Naive thymus-derived CD8-positive, alpha-beta T cell (primary cell): Measurements from ENCODE around the gene CDS2. TPM values are rescaled to one million over a fixed set of nuclear protein-coding genes. Genes with fewer than 3 reads are reported as not detected.

ENCODE experiments used
- ATAC-seq, 2 donors: fragments of 150-1000 bp; cut with Tn5 transposase in 1 of 2; sonication (Bioruptor Pico), chemical (Tn5 transposase) in 1 of 2; 1 replicate in 1 of 2; 2 replicates in 1 of 2; pipeline ENCODE4 v1.10.0; 2021; ENCODE audit warnings: mild to moderate bottlenecking in 2 of 2, moderate library complexity in 2 of 2
- POLR2A ChIA-PET: fragments of 350-600 bp; sonication (Branson Sonifier 250); formaldehyde crosslinking; loops from one replicate; lab custom pipeline; 2021; ENCODE audit warnings: antibody characterized with exemption; lab: Charles Lee
- DNase-seq, 10 donors: peaks; one replicate each; pipeline versions ENCODE4 v3.0.0 to v3.0.0-alpha.2; 2020 to 2022
- H3K27ac Mint-ChIP-seq, 10 donors: one replicate each; pipeline ENCODE4 v1.8.0; 2020 to 2022; ENCODE audit warnings: mild to moderate bottlenecking in 10 of 10, mixed read lengths in 10 of 10, moderate library complexity in 4 of 10, inconsistent platforms in 1 of 10
- H3K27me3 Mint-ChIP-seq, 5 donors: one replicate each; pipeline ENCODE4 v1.8.0; 2021 to 2022; ENCODE audit warnings: mixed read lengths in 5 of 5
- H3K36me3 Mint-ChIP-seq, 3 donors: one replicate each; pipeline ENCODE4 v1.8.0; 2020 to 2022; ENCODE audit warnings: mixed read lengths in 3 of 3, mild to moderate bottlenecking in 2 of 3, inconsistent platforms in 1 of 3
- H3K4me1 Mint-ChIP-seq, 4 donors: one replicate each; pipeline ENCODE4 v1.8.0; 2021 to 2022; ENCODE audit warnings: mixed read lengths in 4 of 4
- H3K4me3 Mint-ChIP-seq, 10 donors: one replicate each; pipeline ENCODE4 v1.8.0; 2020 to 2022; ENCODE audit warnings: mild to moderate bottlenecking in 10 of 10, mixed read lengths in 10 of 10, moderate library complexity in 6 of 10, inconsistent platforms in 1 of 10
- H3K9me3 Mint-ChIP-seq, 9 donors: one replicate each; pipeline ENCODE4 v1.8.0; 2020 to 2022; ENCODE audit warnings: mixed read lengths in 9 of 9, mild to moderate bottlenecking in 3 of 9, inconsistent platforms in 1 of 9, moderate library complexity in 1 of 9
- polyA plus RNA-seq, 3 donors: library from polyadenylated mRNA; unstranded; fragments of 300-500 nt; fragmentation: Illumina TruSeq; gene quantifications; one replicate each; pipeline ENCODE4 v1.2.3, GENCODE V29; 2021
- total RNA-seq, 8 experiments: library from RNA in 2 of 8; stranded (reverse) in 2 of 8; gene quantifications; one replicate each; pipeline ENCODE4 v1.2.3 and lab custom pipeline; 2021 to 2026

The CDS2 gene
- total RNA-seq (10 to 100 TPM; 56.8 to 60.7 TPM), polyA plus RNA-seq (10 to 100 TPM; 32.3 to 47.3 (median 39.7) TPM), total RNA-seq (lab: John Stamatoyannopoulos, UW) (80.7 to 176 (median 133) reads per million in 6 experiments)

DNA sequence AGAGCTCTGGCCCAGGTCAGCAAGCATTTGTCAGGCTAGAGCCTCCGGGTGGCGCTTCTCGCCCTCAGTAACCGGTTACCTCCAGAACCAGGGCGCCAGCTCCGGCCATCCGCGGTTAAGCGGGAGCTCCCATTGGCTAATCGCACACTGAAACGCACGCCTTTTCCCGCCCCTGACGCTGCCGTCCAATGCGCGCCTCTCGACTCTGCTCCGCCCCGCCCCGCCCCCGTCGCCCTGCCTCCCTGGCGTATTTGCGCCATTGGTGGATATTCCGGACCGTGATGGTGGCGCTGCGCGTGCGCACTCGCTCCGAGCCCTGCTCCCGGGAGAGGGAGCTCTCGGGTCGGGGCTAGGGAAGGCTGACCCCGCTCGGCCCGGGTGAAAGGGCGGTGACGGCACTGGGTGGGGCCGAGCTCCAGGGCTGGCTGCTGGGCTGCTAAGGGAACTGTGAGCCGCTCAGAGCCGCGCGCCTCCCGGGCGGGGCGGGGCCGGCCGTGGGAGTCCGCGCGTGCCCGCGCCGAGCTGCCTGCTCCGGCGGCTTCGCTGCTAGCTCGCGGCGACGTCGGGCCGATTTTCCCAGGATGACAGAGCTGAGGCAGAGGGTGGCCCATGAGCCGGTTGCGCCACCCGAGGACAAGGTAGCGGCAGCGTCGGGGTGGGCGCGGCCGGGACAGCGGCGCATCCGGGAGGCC lies at the start of gene CDS2:
Gene CDS2 (plus strand): TSS at position 497 of the 692 bp plus-strand sequence. CDS start 85 bp downstream, at position 582.
- H3K27ac Mint-ChIP-seq = peak within 1 kb of the TSS; percentile 58 to 99 (median 98)
- peaks cover 0 to 23% (median 0%) of the 10 kb centered on the region in 3 donors for H3K36me3 Mint-ChIP-seq
- H3K4me1 Mint-ChIP-seq = peaks cover 20 to 48% (median 37%) of the 10 kb centered on the region in 4 donors
- DNase-seq (peak; percentile 96 to 100 (median 100)), ATAC-seq (peak; percentile 83 to 85)
- POLR2A ChIA-PET = interaction anchor here (0.7 to 2.7 kb wide), 15 partner anchors 10 to 1359 kb away, joined by 3 to 27 read pairs (median 4); partner anchors contain the start of gene ADISSP
- no peaks in the 10 kb centered on the region for H3K9me3 Mint-ChIP-seq
- no peaks in the 10 kb centered on the region for H3K27me3 Mint-ChIP-seq
- peak within 1 kb of the TSS; percentile 87 to 99 (median 94) for H3K4me3 Mint-ChIP-seq

DNA sequence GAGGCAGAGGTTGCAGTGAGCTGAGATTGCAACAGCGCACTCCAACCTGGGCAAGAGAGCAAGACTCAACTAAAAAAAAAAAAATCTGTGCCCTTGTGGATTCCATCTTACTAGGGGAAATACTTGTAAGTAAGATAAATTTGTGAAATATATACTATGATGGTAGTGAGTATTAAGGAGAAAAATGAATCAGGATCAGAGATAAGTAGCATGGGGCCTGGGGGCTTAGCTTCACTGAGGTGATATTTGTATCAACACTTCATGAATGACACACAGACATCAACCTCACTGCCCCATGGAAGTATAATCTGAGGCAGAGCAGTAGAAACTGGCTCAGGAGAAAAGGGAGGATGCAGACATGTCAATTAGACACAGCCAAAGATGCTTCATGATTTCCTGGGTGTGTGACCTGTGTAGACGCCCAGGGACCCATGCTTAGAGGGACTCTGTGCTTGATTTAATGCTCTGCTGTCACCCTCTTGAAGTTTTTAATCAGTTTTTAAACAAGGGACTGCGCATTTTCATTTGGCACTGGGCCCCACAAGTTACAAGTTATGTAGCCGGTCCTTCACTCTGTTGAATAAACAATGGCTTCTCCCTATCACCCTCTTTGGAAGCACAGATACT lies 48.9 kb upstream of the CDS2 start:
- peaks cover 3 to 47% (median 24%) of the 10 kb centered on the region in 4 donors for H3K4me1 Mint-ChIP-seq
- peak in 1 of 10 donors; percentile 7 for DNase-seq
- peak overlapping the region; percentile 70 to 93 (median 84) for H3K4me3 Mint-ChIP-seq
- H3K36me3 Mint-ChIP-seq = no peaks in the 10 kb centered on the region
- H3K27me3 Mint-ChIP-seq = no peaks in the 10 kb centered on the region
- ATAC-seq = peak; percentile 51 to 55
- no peaks in the 10 kb centered on the region for H3K9me3 Mint-ChIP-seq
- H3K27ac Mint-ChIP-seq = peak overlapping the region; percentile 93 to 100 (median 98)
- POLR2A ChIA-PET = interaction anchor here (0.6 to 1.5 kb wide), 3 partner anchors 42 to 312 kb away, joined by 3 to 4 read pairs (median 4); partner anchors contain the start of gene PCNA

DNA sequence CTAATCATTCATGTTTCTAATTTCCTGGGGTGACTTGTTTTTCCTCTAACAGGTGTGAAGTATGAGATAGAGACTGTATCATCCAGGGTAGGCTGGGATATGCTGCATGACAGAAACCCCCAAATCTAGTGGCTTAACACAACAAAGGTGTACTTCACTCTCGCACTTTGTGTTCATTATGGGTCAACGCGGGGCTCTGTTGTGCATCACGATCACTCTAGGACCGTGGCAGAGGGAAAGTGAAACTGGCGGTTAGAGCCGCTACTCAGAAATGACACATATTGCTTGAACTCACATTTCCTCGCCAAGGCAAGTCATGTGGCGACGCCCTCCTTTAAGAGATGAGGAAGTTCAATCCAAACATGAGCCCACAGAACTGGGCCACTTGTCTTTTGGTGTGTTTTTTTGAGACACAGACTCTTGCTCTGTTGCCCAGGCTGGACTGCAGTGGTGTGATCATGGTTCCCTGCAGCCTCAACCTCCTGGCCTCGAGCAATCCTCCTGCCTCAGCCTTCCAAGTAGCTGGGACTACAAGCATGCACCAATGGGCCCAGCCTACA lies 48.3 kb upstream of the CDS2 start:
- POLR2A ChIA-PET = interaction anchor here (0.8 to 1.5 kb wide), 3 partner anchors 22 to 101 kb away, joined by 3 to 4 read pairs (median 4); partner anchors contain the start of gene PCNA
- H3K27me3 Mint-ChIP-seq = no peaks in the 10 kb centered on the region
- H3K27ac Mint-ChIP-seq = peak overlapping the region; percentile 93 to 100 (median 98)

DNA sequence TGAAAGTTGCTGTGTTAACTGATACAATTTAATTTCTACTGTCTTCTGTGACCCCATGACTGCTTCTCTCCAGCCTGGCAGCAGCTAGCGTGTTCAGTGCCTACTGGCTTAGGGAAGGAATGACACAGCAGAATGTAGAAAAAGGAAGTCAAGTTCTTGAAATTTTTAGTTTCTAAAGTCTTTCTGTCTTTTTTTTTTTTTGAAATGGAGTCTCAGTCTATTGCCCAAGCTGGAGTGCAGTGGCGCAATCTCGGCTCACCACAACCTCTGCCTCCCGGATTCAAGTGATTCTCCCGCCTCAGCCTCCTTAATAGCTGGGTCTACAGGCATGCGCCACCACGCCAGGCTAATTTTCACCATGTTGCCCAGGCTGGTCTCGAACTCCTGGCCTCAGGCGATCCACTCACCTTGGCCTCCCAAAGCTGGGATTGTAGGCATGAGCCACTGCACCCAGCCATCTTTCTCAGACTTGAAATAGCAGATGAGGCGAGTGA lies 46.4 kb upstream of the CDS2 start:
- POLR2A ChIA-PET = interaction anchor here (1.0 to 1.3 kb wide), 2 partner anchors 8 to 24 kb away, joined by 3 to 5 read pairs; no protein-coding TSS in a partner anchor
- no peak for DNase-seq
- no peaks in the 10 kb centered on the region for H3K9me3 Mint-ChIP-seq
- no peak for ATAC-seq
- peak overlapping the region in 5 of 10 donors; percentile 9 to 100 (median 68) for H3K27ac Mint-ChIP-seq
- no peaks in the 10 kb centered on the region for H3K27me3 Mint-ChIP-seq
- H3K4me1 Mint-ChIP-seq = peaks cover 3 to 45% (median 24%) of the 10 kb centered on the region in 4 donors
- peak overlapping the region in 2 of 10 donors; percentile 14 to 37 for H3K4me3 Mint-ChIP-seq
- no peaks in the 10 kb centered on the region for H3K36me3 Mint-ChIP-seq

More for the DNA sequence above, 48.3 kb upstream of the CDS2 start:
- DNase-seq (peak; percentile 18 to 84 (median 70)), ATAC-seq (peak; percentile 95 to 98)
- no peaks in the 10 kb centered on the region for H3K36me3 Mint-ChIP-seq
- peaks cover 3 to 47% (median 24%) of the 10 kb centered on the region in 4 donors for H3K4me1 Mint-ChIP-seq
- H3K4me3 Mint-ChIP-seq = peak overlapping the region; percentile 70 to 93 (median 84)
- H3K9me3 Mint-ChIP-seq = no peaks in the 10 kb centered on the region

DNA sequence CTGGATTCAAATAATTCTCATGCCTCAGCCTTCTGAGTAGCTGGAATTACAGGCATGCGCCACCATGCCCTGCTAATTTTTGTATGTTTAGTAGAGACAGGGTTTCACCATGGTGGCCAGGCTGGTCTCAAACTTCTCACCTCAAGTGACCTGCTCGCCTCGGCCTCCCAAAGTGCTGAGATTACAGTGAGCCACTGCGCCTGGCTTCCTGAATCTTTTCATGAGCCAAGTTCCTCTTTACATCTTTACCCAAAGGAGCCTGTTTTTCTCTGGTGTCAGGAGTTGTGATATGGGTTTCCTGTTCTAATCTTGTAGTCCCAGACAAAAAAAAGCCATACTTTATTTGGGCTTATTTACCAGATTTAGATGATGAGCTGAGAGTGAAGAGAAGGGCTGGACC lies 41.4 kb upstream of the CDS2 start:
- DNase-seq = no peak
- Mint-ChIP-seq H3K27me3 (no peaks in the 10 kb centered on the region), H3K27ac (peak overlapping the region in 2 of 10 donors; percentile 8 to 19), H3K36me3 (no peaks in the 10 kb centered on the region), H3K4me3 (no peak overlapping the region), H3K9me3 (no peaks in the 10 kb centered on the region), H3K4me1 (peaks cover 7 to 31% (median 16%) of the 10 kb centered on the region in 4 donors)
- POLR2A ChIA-PET = interaction anchor here (0.7 kb wide), 1 partner anchor 39 kb away, joined by 3 read pairs; no protein-coding TSS in a partner anchor
- ATAC-seq = no peak

DNA sequence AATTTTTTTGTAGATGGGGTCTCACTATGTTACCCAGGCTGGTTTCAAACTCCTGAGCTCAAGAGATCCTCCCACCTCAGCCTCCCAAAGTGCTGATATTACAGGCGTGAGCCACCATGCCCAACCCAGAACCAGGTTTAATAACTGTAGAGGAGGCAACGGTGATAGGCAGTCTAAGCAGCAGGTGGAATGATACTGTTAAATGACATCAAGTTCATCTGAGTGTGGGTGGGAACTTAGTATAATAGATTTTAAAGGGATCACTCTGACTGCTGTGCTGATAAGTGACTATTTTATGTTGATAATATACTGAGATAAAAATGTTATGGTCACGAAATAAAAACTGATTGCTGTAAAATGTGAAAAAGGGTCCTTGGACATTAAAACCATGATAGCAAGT lies 38.1 kb upstream of the CDS2 start:
- DNase-seq = no peak
- POLR2A ChIA-PET = interaction anchor here (1.3 to 2.0 kb wide), 3 partner anchors 7 to 10 kb away, joined by 3 to 11 read pairs (median 4); no protein-coding TSS in a partner anchor
- no peak for ATAC-seq
- H3K4me1 Mint-ChIP-seq = peaks cover 9 to 26% (median 18%) of the 10 kb centered on the region in 4 donors
- H3K27me3 Mint-ChIP-seq = no peaks in the 10 kb centered on the region
- peaks cover 0 to 12% (median 5%) of the 10 kb centered on the region in 3 donors for H3K36me3 Mint-ChIP-seq
- H3K27ac Mint-ChIP-seq = peak overlapping the region in 5 of 10 donors; percentile 11 to 89 (median 52)
- no peaks in the 10 kb centered on the region for H3K9me3 Mint-ChIP-seq
- no peak overlapping the region for H3K4me3 Mint-ChIP-seq

DNA sequence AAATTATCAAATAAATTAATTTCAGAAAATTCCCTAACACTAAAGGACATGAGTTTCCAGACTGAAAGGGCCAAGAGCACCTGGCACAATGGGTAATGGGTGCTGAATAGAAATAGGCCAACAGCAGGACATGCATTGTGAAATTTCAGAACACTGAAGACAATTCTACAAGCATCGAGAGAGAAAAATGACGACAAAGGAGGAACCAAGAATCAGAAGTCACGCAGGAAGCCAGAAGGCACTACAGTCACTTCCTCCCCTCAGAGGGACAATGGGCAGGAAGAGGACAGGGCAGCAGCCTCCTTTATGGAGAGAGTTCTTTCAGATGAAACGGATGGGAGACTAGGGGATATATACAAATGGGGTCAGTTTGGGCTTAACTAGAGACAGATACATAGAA lies 36.6 kb upstream of the CDS2 start:
- Mint-ChIP-seq H3K4me3 (peak overlapping the region in 2 of 10 donors; percentile 11 to 22), H3K36me3 (peaks cover 0 to 12% (median 5%) of the 10 kb centered on the region in 3 donors), H3K4me1 (peaks cover 9 to 25% (median 18%) of the 10 kb centered on the region in 4 donors), H3K9me3 (no peaks in the 10 kb centered on the region), H3K27me3 (no peaks in the 10 kb centered on the region), H3K27ac (peak overlapping the region; percentile 19 to 92 (median 74))
- POLR2A ChIA-PET = interaction anchor here (0.6 kb wide), 1 partner anchor 98 kb away, joined by 5 read pairs; no protein-coding TSS in a partner anchor
- ATAC-seq (peak; percentile 47 to 54), DNase-seq (peak in 1 of 10 donors; percentile 4)

DNA sequence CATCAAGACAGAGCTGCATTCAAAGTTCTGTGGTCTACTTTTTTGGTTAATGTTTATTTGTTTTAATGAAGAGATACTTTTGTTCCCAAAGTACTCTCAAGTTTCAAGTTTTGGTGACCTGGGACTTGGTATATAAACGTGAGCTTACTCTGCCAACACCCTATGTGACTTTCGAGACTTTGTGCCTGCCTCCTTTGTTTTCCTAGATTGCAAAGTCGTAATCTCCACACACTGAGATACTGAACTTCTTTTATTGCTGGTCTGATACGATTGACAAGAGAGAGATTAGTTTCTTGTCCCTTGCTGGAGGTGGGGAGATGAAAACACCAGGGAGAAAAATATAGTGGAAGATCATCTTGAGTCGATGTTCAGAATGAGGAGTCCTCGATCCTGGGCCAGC lies 34.9 kb upstream of the CDS2 start:
- H3K36me3 Mint-ChIP-seq = peaks cover 0 to 26% (median 5%) of the 10 kb centered on the region in 3 donors
- H3K27me3 Mint-ChIP-seq = no peaks in the 10 kb centered on the region
- peak overlapping the region in 5 of 10 donors; percentile 2 to 48 (median 16) for H3K27ac Mint-ChIP-seq
- POLR2A ChIA-PET = no interaction called here
- no peak overlapping the region for H3K4me3 Mint-ChIP-seq
- no peaks in the 10 kb centered on the region for H3K9me3 Mint-ChIP-seq
- H3K4me1 Mint-ChIP-seq = peaks cover 11 to 23% (median 17%) of the 10 kb centered on the region in 4 donors
- DNase-seq (no peak), ATAC-seq (no peak)

DNA sequence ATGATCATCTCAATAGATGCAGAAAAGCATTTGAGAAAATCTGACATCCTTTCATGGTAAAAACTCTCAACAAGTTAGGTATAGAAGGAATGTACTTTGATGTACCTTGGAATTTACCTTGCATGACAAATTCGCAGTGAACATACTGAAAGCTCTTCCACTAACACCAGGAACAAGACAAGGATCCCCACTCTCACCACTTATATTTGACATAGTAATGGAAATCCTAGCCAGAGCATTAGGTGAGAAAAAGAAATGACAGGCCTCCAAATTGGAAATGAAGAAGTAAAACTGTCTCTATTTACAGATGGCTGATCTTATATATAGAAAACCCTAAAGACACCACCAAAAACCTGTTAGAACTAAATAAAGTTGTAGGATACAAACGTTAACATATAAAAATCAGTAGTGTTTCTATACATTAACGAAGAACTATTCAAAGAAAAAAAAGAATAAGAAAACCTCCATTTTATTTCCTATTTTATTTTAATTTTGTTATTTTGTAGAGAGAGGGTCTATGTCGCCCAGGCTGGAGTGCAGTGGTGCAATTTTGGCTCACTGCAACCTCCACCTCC lies 34.0 kb upstream of the CDS2 start:
- ATAC-seq = no peak
- peaks cover 0 to 33% (median 5%) of the 10 kb centered on the region in 3 donors for H3K36me3 Mint-ChIP-seq
- H3K4me1 Mint-ChIP-seq = peaks cover 11 to 23% (median 16%) of the 10 kb centered on the region in 4 donors
- no peaks in the 10 kb centered on the region for H3K27me3 Mint-ChIP-seq
- no peaks in the 10 kb centered on the region for H3K9me3 Mint-ChIP-seq
- H3K27ac Mint-ChIP-seq = peak overlapping the region in 2 of 10 donors; percentile 14 to 41
- POLR2A ChIA-PET = interaction anchor here (0.5 to 0.7 kb wide), 2 partner anchors 27 to 54 kb away, joined by 3 to 4 read pairs; partner anchors contain the start of gene PCNA
- H3K4me3 Mint-ChIP-seq = no peak overlapping the region
- DNase-seq = no peak

DNA sequence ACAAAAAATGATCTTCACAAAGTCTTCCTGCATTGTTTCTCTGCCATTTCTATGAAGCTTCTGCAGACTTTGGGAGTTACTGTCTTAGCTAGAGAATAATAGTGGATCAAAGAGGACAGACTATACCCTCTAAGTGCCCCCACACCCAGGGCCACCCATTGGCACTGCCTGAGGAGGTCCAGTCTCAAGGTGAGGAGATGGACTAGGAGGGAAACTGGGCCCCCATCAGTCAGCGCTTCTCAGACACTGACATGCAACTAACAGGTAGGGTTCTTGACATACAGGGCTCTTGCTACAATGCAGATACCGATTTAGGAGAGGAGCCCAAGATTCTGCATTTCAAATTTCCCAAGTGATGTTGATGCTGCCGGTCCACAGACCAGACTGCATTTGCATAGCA lies 31.4 kb upstream of the CDS2 start:
- Mint-ChIP-seq H3K9me3 (no peaks in the 10 kb centered on the region), H3K27ac (peak overlapping the region in 8 of 10 donors; percentile 4 to 71 (median 61)), H3K4me3 (no peak overlapping the region), H3K36me3 (peaks cover 0 to 55% (median 14%) of the 10 kb centered on the region in 3 donors), H3K27me3 (no peaks in the 10 kb centered on the region), H3K4me1 (peaks cover 4 to 10% (median 6%) of the 10 kb centered on the region in 4 donors)
- DNase-seq = no peak
- POLR2A ChIA-PET = interaction anchor here (1.2 kb wide), 1 partner anchor 8 kb away, joined by 4 read pairs; no protein-coding TSS in a partner anchor
- no peak for ATAC-seq

DNA sequence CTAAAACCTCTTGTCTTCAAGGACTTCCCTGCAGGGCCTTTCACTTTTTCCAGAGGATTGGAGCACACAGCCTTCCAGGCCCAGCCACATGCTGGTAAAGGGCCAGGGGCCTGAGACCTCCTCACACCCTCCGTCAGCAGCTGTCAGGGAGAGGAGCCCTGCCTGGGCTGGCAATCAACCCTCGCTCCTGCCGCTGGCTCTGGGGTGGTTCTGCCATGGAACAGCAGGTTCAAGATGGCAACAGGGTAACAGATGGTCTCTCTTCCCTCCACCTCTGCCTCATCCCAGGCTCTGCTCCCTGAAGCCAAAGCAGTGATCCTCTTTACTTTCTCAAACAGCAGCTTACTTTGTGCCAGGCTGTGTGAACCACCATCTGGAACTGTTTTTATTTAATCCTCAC lies 30.9 kb upstream of the CDS2 start:
- DNase-seq = no peak
- no peak for ATAC-seq
- Mint-ChIP-seq H3K4me1 (peaks cover 5 to 10% (median 7%) of the 10 kb centered on the region in 4 donors), H3K9me3 (no peaks in the 10 kb centered on the region), H3K36me3 (peaks cover 0 to 60% (median 14%) of the 10 kb centered on the region in 3 donors), H3K27me3 (no peaks in the 10 kb centered on the region), H3K27ac (peak overlapping the region in 7 of 10 donors; percentile 5 to 75 (median 63)), H3K4me3 (no peak overlapping the region)
- POLR2A ChIA-PET = interaction anchor here (1.2 kb wide), 1 partner anchor 8 kb away, joined by 4 read pairs; no protein-coding TSS in a partner anchor
